GM19328 (cell line): ENCODE data around the gene ABCA9.
"Not testable (repeated sequence)": the region's sequence is repeated elsewhere in the genome, so short reads cannot be mapped to it uniquely, and the experiment has no call there.

Experiments
- ATAC-seq: cut with Tn5 transposase; IDR thresholded peaks from one replicate; pipeline ENCODE4 v1.9.1; 2021; ENCODE audit warnings: mild to moderate bottlenecking, moderate library complexity; ENCODE audit not compliant: unreplicated experiment

The ABCA9 gene

GRCh38 chr17:68959117-68959516 is 101.6 kb downstream of the ABCA9 start:
- ATAC-seq: not testable (repeated sequence)

GRCh38 chr17:68957944-68958343 is 102.8 kb downstream of the ABCA9 start:
- no peak for ATAC-seq

GRCh38 chr17:68955181-68955841 is 105.4 kb downstream of the ABCA9 start, which contains the start of gene ABCA8:
ABCA8 (minus strand) TSS chr17:68955392; CDS start chr17:68942034, 13,358 bp downstream.
- ATAC-seq: no peak

GRCh38 chr17:68954146-68954896 is 106.4 kb downstream of the ABCA9 start:
- no peak for ATAC-seq

GRCh38 chr17:68953340-68953997 is 107.3 kb downstream of the ABCA9 start:
- ATAC-seq: no peak

GRCh38 chr17:68950725-68951124 is 110.0 kb downstream of the ABCA9 start:
- ATAC-seq: no peak

GRCh38 chr17:68947868-68948267 is 112.9 kb downstream of the ABCA9 start:
- ATAC-seq: not testable (repeated sequence)

GRCh38 chr17:68944435-68945035 is 116.2 kb downstream of the ABCA9 start:
- no peak for ATAC-seq

GRCh38 chr17:68943812-68944182 is 116.9 kb downstream of the ABCA9 start:
- ATAC-seq: not testable (repeated sequence)

GRCh38 chr17:68943123-68943811 is 117.5 kb downstream of the ABCA9 start:
- no peak for ATAC-seq

- ATAC-seq: no peak
Measured at GRCh38 chr17:68942389-68942788, 118.3 kb downstream of the ABCA9 start.

- no peak for ATAC-seq
Measured at GRCh38 chr17:68941761-68942160, 119.0 kb downstream of the ABCA9 start.

- no peak for ATAC-seq
Measured at GRCh38 chr17:68939195-68939594, 121.5 kb downstream of the ABCA9 start.

- no peak for ATAC-seq
Measured at GRCh38 chr17:68937890-68938514, 122.7 kb downstream of the ABCA9 start.

GRCh38 chr17:68927516-68927915 is 133.2 kb downstream of the ABCA9 start:
- ATAC-seq: no peak

GRCh38 chr17:68924793-68925720 is 135.7 kb downstream of the ABCA9 start:
- no peak for ATAC-seq
